ENCODE data around the gene ZNF474. TPM values are rescaled to one million over a fixed set of nuclear protein-coding genes. Genes with fewer than 3 reads are reported as not detected.
A peak's percentile ranks its signal among the peaks of the same experiment; 100 is the strongest.

The ZNF474 gene
- total RNA-seq, 2 donors from 2014 or later: not detected

- Histone ChIP-seq H3K4me1 (no peaks in the 10 kb centered on the region), H3K36me3 (replicated peaks in 1 of 2; ENCODE audit: insufficient read depth in 1 of 2, low read depth in 2 of 2) (no peaks in the 10 kb centered on the region), H3K27me3 (no peaks in the 10 kb centered on the region), H3K9me3 (no peaks in the 10 kb centered on the region), H3K4me3 (no peak overlapping the region), H3K27ac (no peak overlapping the region)
- no peak for DNase-seq
- intact Hi-C loops (cut with DNase I): no loop called here
- WGBS, 2 donors: 57 to 76% methylated on average over 1 of the region's 1 CpG
- no peak for TF ChIP-seq POLR2A (IDR thresholded peaks at IDR 0.05)
- ATAC-seq: no peak
These were observed 32.0 kb upstream of the ZNF474 start for GRCh38 chr5:122097391-122097790.

GRCh38 chr5:122099060-122099790, 30.1 kb upstream of the ZNF474 start:
- DNase-seq (no peak), ATAC-seq (no peak)
- Histone ChIP-seq H3K27me3 (no peaks in the 10 kb centered on the region), H3K4me1 (no peaks in the 10 kb centered on the region), H3K27ac (no peak overlapping the region), H3K9me3 (no peaks in the 10 kb centered on the region), H3K4me3 (no peak overlapping the region), H3K36me3 (replicated peaks in 1 of 2; ENCODE audit: insufficient read depth in 1 of 2, low read depth in 2 of 2) (no peaks in the 10 kb centered on the region)
- intact Hi-C loops (cut with DNase I): no loop called here
- TF ChIP-seq POLR2A (IDR thresholded peaks at IDR 0.05) (no peak), CTCF (IDR thresholded peaks at IDR 0.05) (no peak)
- WGBS, 2 donors: 77 to 83% methylated on average over 6 of the region's 6 CpGs

- Histone ChIP-seq H3K36me3 (replicated peaks in 1 of 2; ENCODE audit: insufficient read depth in 1 of 2, low read depth in 2 of 2) (no peaks in the 10 kb centered on the region), H3K4me1 (no peaks in the 10 kb centered on the region), H3K27ac (no peak overlapping the region), H3K27me3 (no peaks in the 10 kb centered on the region), H3K4me3 (no peak overlapping the region), H3K9me3 (no peaks in the 10 kb centered on the region)
- DNase-seq: peak in 1 of 4 donors; percentile 10
- intact Hi-C loops (cut with DNase I): no loop called here
- WGBS, 2 donors: 13% methylated on average over 4 of the region's 4 CpGs
- TF ChIP-seq POLR2A (IDR thresholded peaks at IDR 0.05) (no peak), CTCF (IDR thresholded peaks at IDR 0.05) (peak in 6 of 7 experiments; percentile 26 to 48 (median 42))
- no peak for ATAC-seq
These were observed 27.6 kb upstream of the ZNF474 start for GRCh38 chr5:122101636-122102285.

GRCh38 chr5:122102825-122103224, 26.5 kb upstream of the ZNF474 start:
- Histone ChIP-seq H3K27ac (no peak overlapping the region), H3K27me3 (no peaks in the 10 kb centered on the region), H3K36me3 (replicated peaks in 1 of 2; ENCODE audit: insufficient read depth in 1 of 2, low read depth in 2 of 2) (no peaks in the 10 kb centered on the region), H3K9me3 (no peaks in the 10 kb centered on the region), H3K4me3 (no peak overlapping the region), H3K4me1 (no peaks in the 10 kb centered on the region)
- TF ChIP-seq POLR2A (IDR thresholded peaks at IDR 0.05) (no peak), CTCF (IDR thresholded peaks at IDR 0.05) (no peak)
- 71 to 76% methylated on average over 1 of the region's 1 CpG for WGBS, 2 donors
- intact Hi-C loops (cut with DNase I): no loop called here
- DNase-seq (no peak), ATAC-seq (no peak)

- Histone ChIP-seq H3K9me3 (no peaks in the 10 kb centered on the region), H3K4me3 (no peak overlapping the region), H3K4me1 (no peaks in the 10 kb centered on the region), H3K27me3 (no peaks in the 10 kb centered on the region), H3K27ac (no peak overlapping the region), H3K36me3 (replicated peaks in 1 of 2; ENCODE audit: insufficient read depth in 1 of 2, low read depth in 2 of 2) (no peaks in the 10 kb centered on the region)
- TF ChIP-seq CTCF (IDR thresholded peaks at IDR 0.05) (no peak), POLR2A (IDR thresholded peaks at IDR 0.05) (no peak)
- DNase-seq (no peak), ATAC-seq (no peak)
- intact Hi-C loops (cut with DNase I): no loop called here
- 58 to 73% methylated on average over 2 of the region's 2 CpGs for WGBS, 2 donors
These were observed 23.4 kb upstream of the ZNF474 start for GRCh38 chr5:122105909-122106308.

Data from body of pancreas (tissue), 4 donors.